DND-41 (cell line): ENCODE data around the gene KPRP.

ENCODE experiments used
- ATAC-seq: fragments of 200-7000 bp; cut with Tn5 transposase; 3 replicates; pipeline ENCODE4 v1.9.1; 2021; ENCODE audit warnings: low read depth; ENCODE audit not compliant: insufficient read depth
- DNase-seq: peaks from one replicate; pipeline ENCODE4 v3.0.0-alpha.2; 2020
- H2AFZ ChIP-seq: 2 replicates; pipeline ENCODE4 v1.6.0; 2012; ENCODE audit warnings: low read depth, low read length
- H3K27ac ChIP-seq: 2 replicates; pipeline ENCODE4 v1.5.1; 2012; ENCODE audit warnings: low read length, inconsistent platforms
- H3K27me3 ChIP-seq: fragments of 200-600 bp; sonication (generic); 2 replicates; pipeline ENCODE4 v1.6.0; 2012; ENCODE audit warnings: low read length, mild to moderate bottlenecking, inconsistent platforms; ENCODE audit not compliant: insufficient read depth, poor library complexity
- H3K36me3 ChIP-seq: 2 replicates; pipeline ENCODE4 v1.5.1; 2012; ENCODE audit warnings: low read length, inconsistent platforms; ENCODE audit not compliant: insufficient read depth
- H3K4me1 ChIP-seq: 2 replicates; pipeline ENCODE4 v1.5.1; 2012; ENCODE audit warnings: mild to moderate bottlenecking, low read length; ENCODE audit not compliant: insufficient read depth
- H3K4me2 ChIP-seq: 2 replicates; pipeline ENCODE4 v1.6.0; 2012; ENCODE audit warnings: mild to moderate bottlenecking, moderate library complexity, low read length, inconsistent platforms; ENCODE audit not compliant: insufficient read depth
- H3K4me3 ChIP-seq, 2 experiments: fragments of 200-600 bp in 1 of 2; shearing (Covaris generic) in 1 of 2; 2 replicates each; pipeline ENCODE4 v1.5.1; 2012 to 2016; ENCODE audit warnings: inconsistent platforms in 2 of 2, low read length in 2 of 2, mild to moderate bottlenecking in 2 of 2, low read depth in 1 of 2, moderate library complexity in 1 of 2
- H3K79me2 ChIP-seq: 2 replicates; pipeline ENCODE4 v1.6.0; 2012; ENCODE audit warnings: low read length, inconsistent platforms; ENCODE audit not compliant: insufficient read depth
- H3K9ac ChIP-seq: 2 replicates; pipeline ENCODE4 v1.6.0; 2012; ENCODE audit warnings: low read depth, mild to moderate bottlenecking, inconsistent platforms, low read length, moderate library complexity
- H3K9me3 ChIP-seq: 2 replicates; pipeline ENCODE4 v1.5.1; 2012; ENCODE audit warnings: low read length, moderate library complexity, mild to moderate bottlenecking, inconsistent platforms; ENCODE audit not compliant: insufficient read depth, severe bottlenecking
- H4K20me1 ChIP-seq: 2 replicates; pipeline ENCODE4 v1.6.0; 2012; ENCODE audit warnings: low read length; ENCODE audit not compliant: insufficient read depth
- CTCF ChIP-seq: IDR thresholded peaks from 2 replicates; pipeline ENCODE4 v1.5.1; 2012; ENCODE audit warnings: borderline replicate concordance, low read length, moderate library complexity, mild to moderate bottlenecking; ENCODE audit not compliant: poor library complexity, severe bottlenecking; ENCODE audit errors: extremely low read depth
- EZH2 ChIP-seq: IDR thresholded peaks from 3 replicates; pipeline ENCODE4 v1.6.1; 2012; ENCODE audit warnings: borderline replicate concordance, low read depth, mild to moderate bottlenecking, moderate library complexity, low read length, inconsistent platforms; ENCODE audit not compliant: severe bottlenecking

Gene KPRP

GRCh38 chr1:152747831-152748230 is 10.0 kb upstream of the KPRP start:
- Histone ChIP-seq H4K20me1 (no peaks in the 10 kb centered on the region), H3K4me3 (no peak overlapping the region), H3K4me1 (no peaks in the 10 kb centered on the region), H2AFZ (no peak overlapping the region), H3K9ac (no peak overlapping the region), H3K27me3 (peaks cover 6% of the 10 kb centered on the region), H3K36me3 (no peaks in the 10 kb centered on the region), H3K79me2 (no peaks in the 10 kb centered on the region), H3K27ac (no peak overlapping the region), H3K4me2 (no peak overlapping the region), H3K9me3 (no peaks in the 10 kb centered on the region)
- no peak for DNase-seq
- no peak for TF ChIP-seq CTCF
- TF ChIP-seq EZH2: no peak
- ATAC-seq: no peak

- Histone ChIP-seq H3K79me2 (no peaks in the 10 kb centered on the region), H3K36me3 (no peaks in the 10 kb centered on the region), H3K4me1 (no peaks in the 10 kb centered on the region), H3K4me2 (no peak overlapping the region), H4K20me1 (no peaks in the 10 kb centered on the region), H3K4me3 (no peak overlapping the region), H3K9ac (no peak overlapping the region), H3K27me3 (peaks cover 6% of the 10 kb centered on the region), H3K9me3 (no peaks in the 10 kb centered on the region), H2AFZ (no peak overlapping the region), H3K27ac (no peak overlapping the region)
- DNase-seq (no peak), ATAC-seq (no peak)
- TF ChIP-seq EZH2 (no peak), CTCF (no peak)
Measured at GRCh38 chr1:152752225-152752624, 5.6 kb upstream of the KPRP start.

GRCh38 chr1:152753586-152753985 is 4.2 kb upstream of the KPRP start:
- no peak for TF ChIP-seq EZH2
- TF ChIP-seq CTCF: no peak

GRCh38 chr1:152756872-152757271 is 953 bp upstream of the KPRP start:
- H3K9me3 ChIP-seq: no peaks in the 10 kb centered on the region
- H3K36me3 ChIP-seq: no peaks in the 10 kb centered on the region
- H3K4me2 ChIP-seq: no peak overlapping the region
- no peak for DNase-seq
- no peaks in the 10 kb centered on the region for H3K79me2 ChIP-seq
- peaks cover 2% of the 10 kb centered on the region for H3K27me3 ChIP-seq
- no peak overlapping the region for H2AFZ ChIP-seq
- TF ChIP-seq CTCF (no peak), EZH2 (no peak)
- H3K9ac ChIP-seq: no peak overlapping the region
- no peaks in the 10 kb centered on the region for H4K20me1 ChIP-seq
- H3K27ac ChIP-seq: no peak overlapping the region
- no peaks in the 10 kb centered on the region for H3K4me1 ChIP-seq
- no peak for ATAC-seq
- H3K4me3 ChIP-seq: no peak overlapping the region

More at GRCh38 chr1:152753586-152753985, 4.2 kb upstream of the KPRP start:
- Histone ChIP-seq H3K27ac (no peak overlapping the region), H4K20me1 (no peaks in the 10 kb centered on the region), H3K4me1 (no peaks in the 10 kb centered on the region), H3K27me3 (peaks cover 2% of the 10 kb centered on the region), H3K9ac (no peak overlapping the region), H3K9me3 (no peaks in the 10 kb centered on the region), H3K36me3 (no peaks in the 10 kb centered on the region), H3K4me3 (no peak overlapping the region), H2AFZ (no peak overlapping the region), H3K4me2 (no peak overlapping the region), H3K79me2 (no peaks in the 10 kb centered on the region)
- DNase-seq: no peak
- ATAC-seq: no peak
